ENCODE results near the gene CCDC47.

DNA sequence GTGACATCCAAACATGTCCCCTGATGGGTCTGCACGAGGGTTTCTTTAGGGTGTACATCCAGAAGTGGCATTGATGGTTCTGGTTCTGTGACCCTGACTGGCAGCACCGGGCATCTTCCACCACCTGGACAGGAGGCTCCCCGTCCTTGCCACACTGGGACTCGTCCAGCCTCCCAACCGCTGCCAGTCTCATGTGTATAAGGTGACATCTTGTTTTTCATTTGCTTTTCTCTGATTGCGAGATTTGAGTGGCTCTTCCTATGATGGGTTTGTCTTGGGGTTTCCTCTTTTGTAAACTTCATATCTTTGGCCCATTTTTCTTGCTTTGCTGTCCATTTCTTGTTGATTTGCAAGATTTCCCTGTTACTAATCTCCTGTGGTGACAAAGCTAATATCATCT is 64.3 kb downstream of the CCDC47 start:
- no peak for TF ChIP-seq CTCF (conservative IDR thresholded peaks at IDR 0.05; ENCODE audit: low read depth, low read length)
- no peak for TF ChIP-seq EZH2 (IDR thresholded peaks at IDR 0.05; ENCODE audit: borderline replicate concordance, low read depth, low read length, poor library complexity, severe bottlenecking)

Data from A673 (cell line).